B cell (primary cell): ENCODE results near the gene C12orf57. TPM values are rescaled to one million over a fixed set of nuclear protein-coding genes. Genes with fewer than 3 reads are reported as not detected.

Experiments used
- ATAC-seq: fragments of 200-7000 bp; cut with Tn5 transposase; one replicate; pipeline ENCODE4 v1.10.0; 2021; ENCODE audit warnings: low read depth, mild to moderate bottlenecking, moderate number of reproducible peaks, moderate library complexity
- CTCF ChIA-PET: fragments of 350-600 bp; sonication (Branson Sonifier 250); formaldehyde crosslinking; loops from one replicate; lab custom pipeline; 2021; ENCODE audit warnings: antibody characterized with exemption, inconsistent platforms; lab: Charles Lee
- POLR2A ChIA-PET: fragments of 350-600 bp; sonication (Branson Sonifier 250); formaldehyde crosslinking; loops from one replicate; lab custom pipeline; 2021; ENCODE audit warnings: antibody characterized with exemption; lab: Charles Lee
- DNase-seq: peaks from one replicate; pipeline ENCODE4 v3.0.0; 2013
- H2AFZ ChIP-seq: 2 replicates; pipeline ENCODE4 v1.6.1; 2012; ENCODE audit warnings: mild to moderate bottlenecking, low read depth, low read length; ENCODE audit not compliant: insufficient read depth, poor library complexity, severe bottlenecking
- H3K27ac ChIP-seq, 2 donors: 1 replicate in 1 of 2; 2 replicates in 1 of 2; pipeline ENCODE4 v1.5.1; 2012 to 2013; ENCODE audit warnings: low read length in 2 of 2, mild to moderate bottlenecking in 2 of 2, moderate library complexity in 1 of 2
- H3K27me3 ChIP-seq, 4 experiments: fragments of 200-600 bp in 1 of 4; sonication (generic) in 1 of 4; replicated peaks in 1 of 4; 1 replicate in 2 of 4; 2 replicates in 2 of 4; pipeline versions ENCODE4 v1.6.1 to v1.7.0; 2013 to 2016; ENCODE audit warnings: low read length in 3 of 4, mild to moderate bottlenecking in 2 of 4, mixed read lengths in 1 of 4, moderate library complexity in 1 of 4; ENCODE audit not compliant: insufficient read depth in 4 of 4, control insufficient read depth in 3 of 4; ENCODE audit errors: control extremely low read depth in 1 of 4
- H3K36me3 ChIP-seq, 2 experiments: replicated peaks in 1 of 2; 1 replicate in 1 of 2; 2 replicates in 1 of 2; pipeline versions ENCODE4 v1.6.1 to v1.7.1; 2013; ENCODE audit warnings: low read length in 1 of 2; ENCODE audit not compliant: insufficient read depth in 2 of 2, control insufficient read depth in 1 of 2; ENCODE audit errors: control extremely low read depth in 1 of 2, extremely low read depth in 1 of 2
- H3K4me1 ChIP-seq, 2 donors: fragments of 200-600 bp in 1 of 2; sonication (generic) in 1 of 2; 1 replicate in 1 of 2; 2 replicates in 1 of 2; pipeline versions ENCODE4 v1.5.1 to v1.6.1; 2013 to 2017; ENCODE audit warnings: low read length in 2 of 2; ENCODE audit not compliant: control insufficient read depth in 2 of 2, insufficient read depth in 2 of 2
- H3K4me2 ChIP-seq: replicated peaks from 2 replicates; pipeline ENCODE3; 2012; ENCODE audit warnings: mild to moderate bottlenecking, low read depth, low read length; ENCODE audit not compliant: poor library complexity, severe bottlenecking
- H3K4me3 ChIP-seq, 5 experiments: fragments of 200-600 bp in 1 of 5; sonication (generic) in 1 of 5; 1 replicate in 3 of 5; 2 replicates in 2 of 5; pipeline versions ENCODE4 v1.5.1 to v1.7.0; 2011 to 2016; ENCODE audit warnings: low read length in 4 of 5, mild to moderate bottlenecking in 4 of 5, low read depth in 2 of 5, control low read depth in 1 of 5, moderate library complexity in 1 of 5; ENCODE audit not compliant: insufficient read depth in 1 of 5; ENCODE audit errors: control extremely low read depth in 1 of 5, extremely low read depth in 1 of 5
- H3K79me2 ChIP-seq: fragments of 200-600 bp; sonication (generic); one replicate; pipeline ENCODE4 v1.6.0; 2016; ENCODE audit warnings: low read length; ENCODE audit not compliant: control insufficient read depth, insufficient read depth
- H3K9ac ChIP-seq: fragments of 200-600 bp; sonication (generic); 2 replicates; pipeline ENCODE4 v1.6.1; 2017; ENCODE audit warnings: mild to moderate bottlenecking, low read length, moderate library complexity
- H3K9me3 ChIP-seq, 3 donors: one replicate each; pipeline versions ENCODE4 v1.6.1 to v1.7.1; 2013; ENCODE audit warnings: low read length in 2 of 3; ENCODE audit not compliant: control insufficient read depth in 2 of 3, insufficient read depth in 1 of 3; ENCODE audit errors: control extremely low read depth in 1 of 3
- H4K20me1 ChIP-seq: 2 replicates; pipeline ENCODE4 v1.6.0; 2012; ENCODE audit warnings: mild to moderate bottlenecking, low read length; ENCODE audit not compliant: insufficient read depth, control insufficient read depth, poor library complexity, severe bottlenecking
- H3K27ac Mint-ChIP-seq: one replicate; pipeline ENCODE4 v1.8.0; 2021; ENCODE audit warnings: mixed read lengths
- H3K27me3 Mint-ChIP-seq: one replicate; pipeline ENCODE4 v1.8.0; 2021; ENCODE audit warnings: mixed read lengths
- H3K4me1 Mint-ChIP-seq: one replicate; pipeline ENCODE4 v1.8.0; 2021; ENCODE audit warnings: mixed read lengths
- H3K4me3 Mint-ChIP-seq: one replicate; pipeline ENCODE4 v1.8.0; 2021; ENCODE audit warnings: mixed read lengths
- H3K9me3 Mint-ChIP-seq: one replicate; pipeline ENCODE4 v1.8.0; 2022; ENCODE audit warnings: mixed read lengths; ENCODE audit not compliant: insufficient read depth
- EZH2 ChIP-seq: IDR thresholded peaks from 2 replicates; pipeline ENCODE4 v1.6.1; 2012; ENCODE audit warnings: borderline replicate concordance, low read depth, mild to moderate bottlenecking, moderate library complexity, low read length; ENCODE audit not compliant: insufficient read depth, poor library complexity, severe bottlenecking
- WGBS: methylation state at CpG from one replicate; pipeline ENCODE4 v1.1.5; 2013; ENCODE audit warnings: missing lambda C conversion rate; ENCODE audit not compliant: insufficient coverage; 5-methylcytosine and 5-hydroxymethylcytosine counted together
- intact Hi-C: fragments of 100-400 bp; cut with micrococcal nuclease; formaldehyde crosslinking; loops from one replicate; pipeline ENCODE4 v1.10.0; 2022
- polyA plus RNA-seq: library from polyadenylated mRNA; depleted of rRNA; stranded (reverse); fragments of >200 nt; gene quantifications from 2 replicates; pipeline ENCODE4 v1.2.3, GENCODE V29; 2012
- total RNA-seq, 2 donors: library from RNA; stranded (reverse); fragments of 120-200 nt in 1 of 2; gene quantifications; 1 replicate in 1 of 2; 2 replicates in 1 of 2; pipeline versions ENCODE4 v1.2.3 to v1.2.4, GENCODE V29; 2013 to 2022
- TF ChIP-seq, protein P1 (sequence below): fragments of 200-600 bp; IDR thresholded peaks from one replicate; pipeline ENCODE4 v1.8.0; 2022; ENCODE audit warnings: antibody characterized with exemption, mild to moderate bottlenecking

C12orf57 gene
- total and polyA plus RNA-seq, 2 donors (not counting 1 experiment from before 2014, with no cell fraction given), result 90.9 to 460 TPM

DNA sequence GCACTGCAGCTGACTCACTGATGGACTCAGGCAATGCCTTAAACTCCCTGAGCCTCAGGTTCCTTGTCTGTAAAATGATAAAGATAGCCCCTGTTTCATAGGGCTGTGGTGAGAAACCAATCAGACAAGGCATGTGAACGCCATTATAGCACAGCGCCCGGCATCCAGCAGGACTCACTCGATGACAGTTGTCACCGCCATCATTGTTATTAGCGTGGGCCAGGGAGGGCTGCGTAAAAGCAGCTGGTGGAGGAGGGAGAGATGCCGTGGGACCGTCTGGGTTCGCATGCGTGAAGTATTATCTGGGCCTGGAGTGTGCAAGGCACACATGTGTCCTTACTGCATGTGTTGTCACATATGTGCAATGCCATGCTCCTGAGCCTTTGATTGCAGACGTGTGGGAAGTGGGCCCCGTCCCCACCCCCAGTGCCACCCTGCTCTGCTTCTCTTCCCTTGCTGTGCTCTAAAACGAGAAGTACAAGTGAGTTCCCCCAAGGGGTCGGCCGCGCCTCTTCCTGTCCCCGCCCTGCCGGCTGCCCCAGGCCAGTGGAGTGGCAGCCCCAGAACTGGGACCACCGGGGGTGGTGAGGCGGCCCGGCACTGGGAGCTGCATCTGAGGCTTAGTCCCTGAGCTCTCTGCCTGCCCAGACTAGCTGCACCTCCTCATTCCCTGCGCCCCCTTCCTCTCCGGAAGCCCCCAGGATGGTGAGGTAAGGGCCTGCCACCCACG, 7.2 kb downstream of the C12orf57 start, which contains the start of gene PTPN6:
Gene PTPN6 (plus strand): TSS at position 546 of the 730 bp plus-strand sequence. CDS start 157 bp downstream, at position 703.
- Histone ChIP-seq H3K27me3 (no peaks in the 10 kb centered on the region), H3K79me2 (peaks cover 65% of the 10 kb centered on the region), H3K36me3 (peaks cover 0 to 41% of the 10 kb centered on the region in 2 experiments), H3K4me1 (peaks cover 71 to 76% of the 10 kb centered on the region in 2 donors), H3K9me3 (no peaks in the 10 kb centered on the region), H4K20me1 (peaks cover 49% of the 10 kb centered on the region), H3K4me2 (peak within 1 kb of the TSS; percentile 92), H3K27ac (peak within 1 kb of the TSS; percentile 84 to 99), H3K9ac (peak within 1 kb of the TSS; percentile 95), H2AFZ (peak within 1 kb of the TSS; percentile 53), H3K4me3 (peak within 1 kb of the TSS; percentile 88 to 98 (median 92))
- peaks cover 86% of the 10 kb centered on the region for H3K4me1 Mint-ChIP-seq
- DNase-seq, result peak; percentile 86
- no peaks in the 10 kb centered on the region for H3K9me3 Mint-ChIP-seq
- H3K27me3 Mint-ChIP-seq, result no peaks in the 10 kb centered on the region
- intact Hi-C loops, result loop anchor here (1.0 kb wide), 1 partner anchor 8 kb away; no protein-coding TSS in a partner anchor
- peak within 1 kb of the TSS; percentile 98 for H3K4me3 Mint-ChIP-seq
- H3K27ac Mint-ChIP-seq, result peak within 1 kb of the TSS; percentile 98
- POLR2A ChIA-PET, result interaction anchor here (0.6 to 18.5 kb wide), 7 partner anchors 7 to 288 kb away, joined by 3 to 662 read pairs (median 5); partner anchors contain the start of genes C12orf57, LPCAT3, PTPN6 and RNU7-1
- 1% methylated on average over 25 of the region's 25 CpGs for WGBS
- TF ChIP-seq EZH2, result no peak
- TF ChIP-seq, protein P1, sequence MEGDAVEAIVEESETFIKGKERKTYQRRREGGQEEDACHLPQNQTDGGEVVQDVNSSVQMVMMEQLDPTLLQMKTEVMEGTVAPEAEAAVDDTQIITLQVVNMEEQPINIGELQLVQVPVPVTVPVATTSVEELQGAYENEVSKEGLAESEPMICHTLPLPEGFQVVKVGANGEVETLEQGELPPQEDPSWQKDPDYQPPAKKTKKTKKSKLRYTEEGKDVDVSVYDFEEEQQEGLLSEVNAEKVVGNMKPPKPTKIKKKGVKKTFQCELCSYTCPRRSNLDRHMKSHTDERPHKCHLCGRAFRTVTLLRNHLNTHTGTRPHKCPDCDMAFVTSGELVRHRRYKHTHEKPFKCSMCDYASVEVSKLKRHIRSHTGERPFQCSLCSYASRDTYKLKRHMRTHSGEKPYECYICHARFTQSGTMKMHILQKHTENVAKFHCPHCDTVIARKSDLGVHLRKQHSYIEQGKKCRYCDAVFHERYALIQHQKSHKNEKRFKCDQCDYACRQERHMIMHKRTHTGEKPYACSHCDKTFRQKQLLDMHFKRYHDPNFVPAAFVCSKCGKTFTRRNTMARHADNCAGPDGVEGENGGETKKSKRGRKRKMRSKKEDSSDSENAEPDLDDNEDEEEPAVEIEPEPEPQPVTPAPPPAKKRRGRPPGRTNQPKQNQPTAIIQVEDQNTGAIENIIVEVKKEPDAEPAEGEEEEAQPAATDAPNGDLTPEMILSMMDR, result no peak
- CTCF ChIA-PET, result interaction anchor here (0.6 to 16.6 kb wide), 10 partner anchors 7 to 356 kb away, joined by 3 to 944 read pairs (median 6); partner anchors contain the start of genes C12orf57, RNU7-1 and SPSB2
- ATAC-seq, result peak; percentile 59
